Stimulated activated CD8-positive, alpha-beta memory T cell treated with anti-CD3 and anti-CD28 coated beads, Interleukin-4, amount 100 ng/mL, for 1 hour (primary cell): ENCODE data around the gene CNIH1.
"Not testable (repeated sequence)": the region's sequence is repeated elsewhere in the genome, so short reads cannot be mapped to it uniquely, and the experiment has no call there.

Experiments used
- DNase-seq, 2 donors: peaks; one replicate each; pipeline ENCODE4 v3.0.0-alpha.2; 2020; ENCODE audit warnings: low read depth in 2 of 2, low spot score in 1 of 2

The CNIH1 gene

DNA sequence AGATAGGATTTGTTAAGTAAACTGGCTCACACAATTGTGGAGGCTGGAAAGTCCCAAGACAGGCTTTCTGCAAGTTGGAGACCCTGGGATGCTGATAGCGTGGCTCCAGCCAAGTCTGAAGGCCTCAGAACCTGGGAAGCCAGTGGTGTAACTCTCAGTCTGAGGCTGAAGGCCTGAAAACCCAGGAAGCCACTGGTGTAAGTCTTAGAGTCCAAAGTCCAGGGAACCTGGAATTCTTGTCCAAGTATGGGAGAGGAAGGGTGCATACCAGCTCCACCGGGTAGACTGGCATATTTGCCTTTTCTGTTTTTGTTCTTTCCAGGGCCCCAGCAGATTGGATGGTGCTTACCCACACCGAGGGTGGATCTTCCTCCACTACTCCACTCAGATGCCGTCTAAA, 29.5 kb upstream of the CNIH1 start:
- no peak for DNase-seq

DNA sequence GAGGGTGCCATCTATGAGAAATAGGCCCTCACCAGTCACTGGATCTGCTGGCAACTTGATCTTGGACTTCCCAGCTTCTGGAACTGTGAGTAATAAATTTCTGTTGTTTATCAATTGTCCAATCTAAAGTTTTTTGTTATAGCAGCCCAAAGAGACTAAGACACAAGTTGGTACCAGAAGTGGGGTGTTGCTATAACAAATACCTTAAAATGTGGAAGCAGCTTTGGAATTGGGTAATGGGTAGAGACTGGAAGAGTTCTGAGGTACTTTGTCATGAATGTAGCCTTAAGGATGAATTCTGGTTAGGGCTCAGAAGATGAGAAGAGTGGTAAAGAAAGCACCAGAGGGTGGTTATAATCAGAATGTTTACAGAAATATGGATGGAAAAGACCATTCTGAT, 26.1 kb upstream of the CNIH1 start:
- DNase-seq: no peak

DNA sequence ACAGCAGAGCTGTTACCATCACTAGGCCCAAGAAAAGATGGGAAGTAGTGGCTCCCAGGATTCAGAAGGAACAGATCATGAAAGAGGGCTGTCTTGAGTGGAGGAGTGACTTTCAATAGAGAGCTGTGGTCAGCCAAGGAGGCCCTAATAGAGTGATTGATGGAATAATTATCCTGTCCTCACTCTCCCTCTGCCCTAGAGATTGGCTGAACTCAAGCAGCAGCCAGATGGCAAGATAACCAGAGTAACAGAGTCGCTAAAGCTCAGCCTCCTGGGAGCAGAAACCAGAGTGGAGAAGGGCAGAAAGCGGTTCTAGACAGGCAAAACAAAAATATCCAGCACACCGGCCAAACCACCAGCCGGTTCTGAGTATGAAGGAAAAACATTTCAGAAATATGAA, 24.5 kb upstream of the CNIH1 start:
- DNase-seq: no peak

DNA sequence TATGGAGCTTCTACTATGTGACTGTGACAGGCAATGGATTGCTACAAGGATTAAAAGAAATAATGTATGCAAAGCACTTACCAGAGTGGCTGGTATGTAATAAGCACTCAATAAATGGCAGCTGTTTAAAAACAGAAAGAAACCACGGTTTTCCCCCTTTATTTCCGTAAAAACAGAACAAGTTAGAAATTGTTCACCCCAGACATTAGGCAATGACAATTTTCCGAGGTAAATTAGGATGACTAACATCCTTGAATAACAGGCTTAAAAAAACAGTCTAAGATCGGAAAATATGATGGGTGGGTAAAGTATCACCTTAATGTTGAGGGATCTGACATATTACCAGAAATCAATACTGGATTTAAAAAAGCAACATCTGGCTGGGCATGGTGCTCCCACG, 20.9 kb upstream of the CNIH1 start:
- no peak for DNase-seq

DNA sequence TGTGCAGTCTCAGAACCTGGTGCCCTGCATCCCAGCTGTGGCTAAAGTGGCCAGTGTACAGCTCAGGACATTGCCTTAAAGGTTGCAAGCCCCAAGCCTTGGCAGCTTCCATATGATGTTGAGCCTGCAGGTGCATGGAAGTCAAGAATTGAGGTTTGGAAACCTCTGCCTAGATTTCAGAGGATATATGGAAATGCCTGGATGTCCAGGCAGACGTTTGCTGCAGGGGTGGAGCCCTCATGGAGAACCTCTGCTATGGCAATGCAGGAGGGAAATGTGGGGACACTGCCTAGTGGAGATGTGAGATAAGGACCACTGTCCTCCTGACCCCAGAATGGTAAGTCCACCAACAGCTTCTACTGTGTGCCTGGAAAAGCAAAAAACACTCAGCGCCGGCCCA, 17.9 kb upstream of the CNIH1 start:
- DNase-seq: no peak

DNA sequence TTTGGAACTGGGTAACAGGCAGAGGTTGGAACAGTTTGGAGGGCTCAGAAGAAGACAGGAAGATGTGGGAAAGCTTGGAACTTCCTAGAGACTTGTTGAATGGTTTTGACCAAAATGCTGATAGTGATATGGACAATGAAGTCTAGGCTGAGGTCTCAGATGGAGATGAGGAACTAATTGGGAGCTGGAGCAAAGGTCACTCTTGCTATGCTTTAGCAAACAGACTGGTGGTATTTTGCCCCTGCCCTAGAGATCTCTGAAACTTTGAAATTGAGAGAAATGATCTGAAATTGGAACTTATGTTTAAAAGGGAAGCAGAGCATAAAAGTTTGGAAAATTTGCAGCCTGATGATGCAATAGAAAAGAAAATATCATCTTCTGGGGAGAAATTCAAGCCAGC, 17.4 kb upstream of the CNIH1 start:
- not testable (repeated sequence) for DNase-seq

DNA sequence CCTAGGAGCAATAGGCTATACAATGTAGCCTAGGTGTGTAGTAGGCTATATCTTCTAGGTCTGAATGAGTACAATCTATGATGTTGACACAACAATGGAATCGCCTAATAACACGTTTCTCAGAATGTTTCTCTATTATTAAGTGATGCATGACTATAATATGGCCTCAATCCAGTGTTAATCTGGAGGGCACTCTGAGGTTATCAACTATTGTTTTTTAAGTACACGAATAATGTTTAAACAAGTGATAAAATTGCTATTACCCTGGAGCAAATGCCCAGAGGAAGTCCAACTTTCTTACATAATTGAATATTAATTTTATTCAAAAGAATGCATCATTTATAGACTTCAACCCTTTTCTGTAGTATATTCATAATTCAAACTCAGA, 16.4 kb upstream of the CNIH1 start:
- DNase-seq: no peak

DNA sequence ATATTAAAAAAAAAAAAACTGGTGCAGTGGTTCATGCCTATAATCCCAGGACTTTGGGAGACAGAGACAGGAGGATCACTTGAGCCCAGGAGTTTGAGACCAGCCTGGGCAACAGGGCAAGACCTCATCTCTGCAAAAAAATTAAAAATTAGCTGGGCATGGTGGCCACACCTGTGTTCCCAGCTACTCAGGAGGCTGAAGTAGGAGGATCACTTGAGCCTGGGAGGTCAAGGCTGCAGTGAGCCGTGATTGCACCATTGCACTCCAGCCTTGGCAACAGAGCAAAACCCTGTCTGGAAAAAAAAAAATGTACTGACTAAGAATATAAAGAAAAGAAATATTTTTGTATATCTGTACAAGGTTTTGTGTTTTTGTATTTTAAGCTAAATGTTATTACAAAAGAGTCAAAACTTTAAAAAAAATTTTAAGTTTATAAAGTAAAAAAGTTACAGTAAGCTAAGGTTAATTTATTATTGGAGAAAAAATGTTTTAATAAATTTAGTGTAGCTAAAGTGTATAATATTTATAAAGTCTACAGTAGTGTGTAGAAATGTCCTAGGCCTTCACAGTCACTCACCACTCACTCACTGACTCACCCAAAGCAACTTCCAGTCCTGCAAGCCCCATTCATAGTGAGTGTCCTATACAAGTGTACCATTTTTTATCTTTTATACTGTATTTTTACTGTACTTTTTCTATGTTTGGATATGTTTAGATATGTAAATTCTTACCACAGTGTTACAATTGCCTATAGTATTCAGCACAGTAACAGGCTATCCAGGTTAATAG, 15.8 kb upstream of the CNIH1 start:
- DNase-seq: not testable (repeated sequence)

DNA sequence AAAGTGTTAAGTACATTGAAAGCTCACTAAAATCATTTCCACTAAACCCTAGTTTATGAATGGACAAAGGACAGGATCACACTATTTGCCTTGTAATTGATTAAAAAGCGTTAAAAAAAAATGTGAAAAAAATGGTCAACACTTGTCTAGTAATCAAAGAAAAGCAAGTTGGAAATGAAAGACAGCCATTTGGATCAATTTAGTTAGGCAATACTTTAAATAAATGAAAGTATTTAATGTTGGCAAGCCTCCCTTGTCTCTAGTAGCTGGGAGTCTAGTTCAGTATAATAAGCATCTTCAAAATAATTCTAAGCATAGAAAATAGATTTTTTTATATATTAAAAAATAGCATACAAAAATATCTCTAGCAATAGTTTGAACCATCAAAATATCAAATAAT, 14.2 kb upstream of the CNIH1 start:
- no peak for DNase-seq

DNA sequence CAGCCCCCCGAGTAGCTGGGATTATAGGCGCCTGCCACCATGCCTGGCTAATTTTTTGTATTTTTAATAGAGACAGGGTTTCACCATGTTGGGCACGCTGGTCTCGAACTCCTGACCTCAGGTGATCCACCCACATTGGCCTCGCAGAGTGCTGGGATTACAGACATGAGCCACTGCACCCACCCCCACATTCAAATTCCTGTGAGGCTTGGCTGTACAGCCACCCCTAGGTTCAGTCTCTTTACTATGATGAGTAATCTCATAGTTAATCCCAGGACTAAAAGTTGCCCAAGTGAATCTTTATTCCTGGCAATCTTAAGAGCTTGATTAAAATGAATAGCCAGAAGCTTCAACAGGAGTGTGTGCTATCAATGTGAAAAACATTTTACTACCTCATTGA, 12.8 kb upstream of the CNIH1 start:
- not testable (repeated sequence) for DNase-seq

DNA sequence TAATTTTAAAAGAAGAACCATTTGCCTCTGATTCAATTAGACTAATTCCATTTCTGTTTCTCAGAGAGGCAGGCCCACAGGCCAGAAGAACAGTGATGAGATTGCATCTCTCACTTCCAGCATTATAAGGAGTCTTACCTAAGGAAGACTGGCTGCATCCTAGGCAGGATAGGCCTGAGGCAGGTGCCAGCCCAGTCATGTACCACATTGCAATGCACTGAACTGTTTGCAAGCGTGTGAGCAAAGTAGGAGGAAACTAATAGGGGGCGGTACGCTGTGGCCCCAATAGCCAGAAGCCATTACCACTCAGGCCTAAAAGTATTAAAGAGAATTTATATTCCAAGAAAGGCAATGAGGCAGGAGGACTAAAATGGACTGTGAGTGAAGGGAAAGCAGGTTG, 12.1 kb upstream of the CNIH1 start:
- no peak for DNase-seq

DNA sequence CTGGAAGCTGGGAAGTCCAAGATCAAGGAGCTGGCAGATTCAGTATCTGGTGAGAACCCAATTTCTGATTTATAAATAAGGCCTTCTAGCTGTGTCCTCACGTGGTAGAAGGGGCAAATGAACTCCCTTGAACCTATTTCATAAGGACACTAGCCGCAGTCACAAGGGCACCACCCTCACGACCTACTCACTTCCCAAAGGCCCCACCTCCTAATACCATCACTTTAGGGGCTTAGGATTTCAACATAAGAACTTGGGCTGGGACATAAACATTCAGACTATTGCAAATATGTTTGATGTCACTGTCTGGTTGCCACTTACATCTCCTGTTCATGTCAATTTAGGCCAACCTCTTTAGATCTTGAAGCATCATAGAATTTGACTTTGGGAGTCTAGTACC, 10.8 kb upstream of the CNIH1 start:
- DNase-seq: no peak

DNA sequence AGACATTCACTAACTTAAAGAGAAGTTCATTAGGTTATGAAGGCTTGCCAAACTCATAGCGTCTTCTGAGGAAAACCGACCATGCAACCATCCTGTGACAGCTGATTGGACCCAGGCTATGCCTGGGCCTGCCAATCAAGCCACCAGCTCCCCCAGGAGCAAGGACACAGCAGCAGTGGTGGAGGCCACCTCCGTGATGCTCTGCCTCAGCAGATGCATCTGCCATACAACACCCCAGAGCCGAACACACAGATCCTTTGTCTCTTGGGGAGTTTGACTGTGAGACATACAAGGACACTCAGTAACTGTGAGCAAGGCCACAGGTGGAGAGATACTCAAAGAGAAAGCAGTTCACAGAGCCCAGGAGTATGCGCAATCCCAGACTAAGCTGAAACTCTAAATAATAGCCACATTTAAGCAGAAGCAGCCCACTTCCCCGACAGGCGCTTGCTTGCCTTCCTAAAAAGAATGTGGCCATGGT, 10.0 kb upstream of the CNIH1 start:
- DNase-seq: no peak

DNA sequence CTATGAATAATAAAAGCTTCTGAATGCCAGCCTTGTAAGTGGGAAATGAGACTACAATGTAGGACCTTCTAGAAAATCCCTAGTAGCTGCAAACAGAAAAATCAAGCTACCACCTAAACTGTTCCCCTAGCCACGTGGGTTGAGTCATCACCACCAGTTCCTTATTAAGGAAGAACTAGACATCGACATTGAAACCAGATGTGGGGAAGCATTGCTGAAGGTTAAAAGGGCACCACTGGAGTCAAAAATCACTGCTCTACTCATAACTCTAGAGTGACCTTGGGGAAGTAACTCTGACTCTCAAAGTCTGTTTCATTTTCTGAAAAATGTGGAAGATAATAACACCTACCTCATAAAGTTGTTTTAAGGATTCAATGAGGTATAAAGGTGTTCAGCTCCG, 9.4 kb upstream of the CNIH1 start:
- DNase-seq: no peak

DNA sequence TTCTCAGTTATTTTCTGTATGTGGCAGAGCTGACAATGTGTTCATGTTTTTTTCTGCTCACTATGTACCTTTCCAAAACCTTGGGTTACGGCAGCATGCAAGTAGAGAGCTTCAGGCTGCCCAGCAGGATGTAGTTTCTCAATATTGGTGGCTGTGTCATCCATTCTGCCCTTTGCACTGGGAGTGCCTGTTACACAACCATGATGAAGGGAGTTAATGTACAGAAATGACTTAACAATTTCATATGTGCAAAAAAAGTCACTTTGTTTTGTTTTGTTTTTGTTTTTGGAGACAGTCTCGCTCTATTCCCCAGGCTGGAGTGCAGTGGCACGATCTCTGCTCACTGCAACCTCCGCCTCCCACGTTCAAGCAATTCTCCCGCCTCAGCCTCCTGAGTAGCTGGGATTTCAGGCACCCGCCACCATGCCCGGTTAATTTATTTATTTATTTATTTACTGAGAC, 6.1 kb upstream of the CNIH1 start:
- no peak for DNase-seq

DNA sequence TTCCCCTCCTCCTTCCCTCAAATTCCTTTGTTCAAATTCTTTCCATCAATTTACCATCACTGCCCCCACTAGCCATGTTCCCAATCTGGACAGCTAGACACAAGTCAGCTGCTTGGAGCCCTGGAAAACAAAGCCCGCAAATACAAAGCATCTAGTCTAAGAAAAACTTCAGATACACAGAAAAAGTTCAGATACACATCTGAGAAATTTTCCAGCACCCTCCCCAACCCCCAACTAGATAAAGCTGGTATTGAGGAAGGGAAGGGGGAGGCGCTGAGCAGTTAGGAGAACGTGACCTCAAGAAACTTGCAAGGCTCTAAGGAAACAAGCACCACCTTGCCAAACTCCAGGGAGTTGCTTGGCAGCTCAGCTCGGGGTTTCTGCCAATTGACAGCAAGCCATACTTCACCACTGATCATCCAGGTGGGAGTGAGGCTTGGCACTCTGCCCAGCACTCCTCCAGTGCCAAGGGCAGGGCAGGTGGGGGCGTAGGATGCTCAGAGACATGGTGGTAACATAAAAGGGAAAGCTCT, 5.1 kb upstream of the CNIH1 start:
- no peak for DNase-seq

DNA sequence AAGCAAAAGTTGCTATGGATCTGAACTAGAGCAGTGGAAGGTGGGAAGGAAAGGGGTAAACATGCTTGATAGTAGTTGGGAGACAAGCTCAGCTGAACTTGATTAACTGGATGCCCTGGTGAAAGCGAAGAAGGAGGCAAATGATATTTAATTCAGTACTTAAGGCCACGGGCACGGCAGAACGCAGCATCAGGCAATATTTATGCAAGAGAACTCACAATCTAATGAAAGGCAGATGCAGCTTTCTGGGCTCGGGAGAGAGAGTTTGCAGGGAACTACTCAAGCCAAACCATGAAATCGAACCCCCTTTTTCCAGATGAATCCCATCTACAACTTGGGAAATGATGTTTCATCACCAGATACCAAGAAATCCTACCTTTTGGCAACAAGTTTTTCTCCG, 3.5 kb upstream of the CNIH1 start:
- DNase-seq: no peak

DNA sequence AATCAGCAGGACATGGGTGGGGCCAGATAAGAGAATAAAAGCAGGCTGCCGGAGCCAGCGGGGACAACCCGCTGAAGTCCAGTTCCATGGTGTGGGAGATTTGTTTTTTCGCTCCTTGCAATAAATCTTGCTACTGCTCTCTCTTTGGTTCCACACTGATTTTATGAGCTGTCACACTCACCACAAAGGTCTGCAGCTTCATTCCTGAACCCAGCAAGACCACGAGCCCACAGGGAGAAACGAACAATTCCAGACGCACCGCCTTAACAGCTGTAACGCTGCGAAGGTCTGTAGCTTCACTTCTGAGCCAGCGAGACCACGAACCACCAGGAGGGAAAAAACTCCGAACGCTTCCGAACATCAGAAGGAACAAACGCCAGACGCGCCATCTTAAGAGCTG, 2.8 kb upstream of the CNIH1 start:
- DNase-seq: no peak

DNA sequence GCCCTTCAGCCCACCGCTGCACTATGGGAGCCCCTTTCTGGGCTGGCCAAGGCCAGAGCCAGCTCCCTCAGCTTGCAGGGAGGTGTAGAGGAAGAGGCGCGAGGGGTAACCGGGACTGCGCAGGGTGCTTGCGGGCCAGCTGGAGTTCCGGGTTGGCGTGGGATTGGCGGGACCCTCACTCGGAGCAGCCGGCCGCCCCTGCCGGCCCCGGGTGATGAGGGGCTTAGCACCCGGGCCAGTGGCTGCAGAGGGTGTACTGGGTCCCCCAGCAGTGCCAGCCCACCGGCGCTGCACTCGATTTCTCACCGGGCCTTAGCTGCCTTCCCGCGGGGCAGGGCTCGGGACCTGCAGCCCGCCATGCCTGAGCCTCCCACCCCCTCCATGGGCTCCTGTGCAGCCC, 1.8 kb upstream of the CNIH1 start:
- DNase-seq: not testable (repeated sequence)

DNA sequence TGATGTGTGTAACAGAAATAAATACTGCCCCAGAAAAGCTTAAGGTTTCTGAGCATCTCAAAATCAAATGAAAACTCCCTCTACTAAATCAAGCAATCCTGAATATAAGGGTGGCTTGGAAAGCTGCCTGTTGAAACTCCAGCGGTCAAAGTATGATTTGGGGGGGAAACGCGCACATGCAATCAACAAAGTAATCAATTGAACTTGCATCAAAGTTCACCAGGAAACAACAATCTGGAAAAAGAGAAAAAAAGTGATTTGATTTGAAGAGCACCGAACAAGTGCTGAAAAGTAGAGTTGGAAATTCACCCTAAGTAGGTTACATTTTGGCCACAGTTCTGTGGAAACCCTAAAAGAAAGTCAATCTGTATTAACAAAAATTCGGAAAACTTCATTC, 700 bp downstream of the CNIH1 start:
- no peak for DNase-seq

DNA sequence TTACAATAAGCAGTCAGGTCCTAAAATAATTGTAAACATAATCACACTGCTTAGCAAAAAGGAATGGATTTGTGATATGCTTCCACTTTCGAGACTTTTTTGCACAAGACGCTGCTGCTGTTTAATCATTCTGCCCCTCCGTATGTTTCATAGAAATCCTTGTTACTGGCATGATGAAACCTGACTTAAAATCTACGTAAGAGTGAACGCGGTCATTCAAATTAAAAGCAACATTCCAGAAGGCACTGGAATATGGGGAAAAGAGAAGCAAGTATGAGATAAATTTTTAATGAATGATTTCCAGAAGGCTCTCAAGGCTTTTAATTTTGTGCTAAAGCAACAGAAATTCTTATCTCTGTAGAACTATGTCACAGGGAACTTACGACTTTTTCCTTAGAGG, 1.1 kb downstream of the CNIH1 start:
- no peak for DNase-seq

DNA sequence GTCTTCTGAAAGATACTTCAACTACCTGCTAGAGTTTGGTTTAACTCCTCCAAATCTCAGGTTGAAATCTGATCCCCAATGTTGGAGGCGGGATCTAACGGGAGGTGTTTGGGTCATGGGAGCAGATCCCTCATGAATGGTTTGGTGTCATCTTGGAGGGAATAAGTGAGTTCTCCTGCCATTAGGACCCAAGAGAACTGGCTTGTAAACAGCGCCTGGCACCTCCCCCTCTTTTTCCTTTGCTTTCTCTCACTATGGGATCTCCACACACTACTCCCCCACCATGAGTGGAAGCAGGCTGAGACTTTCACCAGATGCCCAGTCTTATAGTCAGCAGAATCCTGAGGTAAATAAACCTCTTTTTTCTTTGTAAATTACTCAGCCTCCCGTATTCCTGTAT, 2.5 kb downstream of the CNIH1 start:
- no peak for DNase-seq

DNA sequence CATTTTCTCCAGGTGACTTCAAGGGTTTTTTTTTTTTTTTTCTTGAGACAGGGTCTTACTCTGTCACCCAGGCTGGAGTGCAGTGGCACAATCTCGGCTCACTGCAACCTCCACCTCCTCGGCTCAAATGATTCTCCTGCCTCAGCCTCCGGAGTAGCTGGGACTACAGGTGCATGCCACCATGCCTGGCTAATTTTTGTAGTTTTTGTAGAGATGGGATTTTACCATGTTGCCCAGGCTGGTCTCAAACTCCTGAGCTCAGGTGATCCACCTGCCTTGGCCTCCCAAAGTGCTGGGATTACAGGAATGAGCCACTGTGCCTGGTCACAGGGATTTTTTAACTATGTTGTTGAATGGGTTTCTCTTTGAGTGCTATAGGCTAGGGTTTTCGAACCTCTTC, 3.2 kb downstream of the CNIH1 start:
- not testable (repeated sequence) for DNase-seq
